HUES64 (cell line): ENCODE results near the gene DMXL1.
A peak's percentile ranks its signal among the peaks of the same experiment; 100 is the strongest.

Experiments
- H3K27ac ChIP-seq: 2 replicates; pipeline ENCODE4 v1.7.0; 2013; ENCODE audit warnings: low read depth, low read length, inconsistent platforms
- H3K27me3 ChIP-seq: 2 replicates; pipeline ENCODE4 v1.6.1; 2013; ENCODE audit warnings: mild to moderate bottlenecking, low read length; ENCODE audit not compliant: insufficient read depth
- H3K36me3 ChIP-seq: 2 replicates; pipeline ENCODE4 v1.6.1; 2013; ENCODE audit warnings: mild to moderate bottlenecking, low read length; ENCODE audit not compliant: insufficient read depth
- H3K4me1 ChIP-seq: 2 replicates; pipeline ENCODE4 v1.6.1; 2013; ENCODE audit warnings: mild to moderate bottlenecking, low read length, moderate library complexity; ENCODE audit not compliant: insufficient read depth
- H3K4me3 ChIP-seq: 2 replicates; pipeline ENCODE4 v1.5.1; 2013; ENCODE audit warnings: mild to moderate bottlenecking, low read length, moderate library complexity
- H3K9ac ChIP-seq: 2 replicates; pipeline ENCODE4 v1.6.1; 2013; ENCODE audit warnings: mild to moderate bottlenecking, low read depth, low read length
- H3K9me3 ChIP-seq: 2 replicates; pipeline ENCODE4 v1.6.1; 2013; ENCODE audit warnings: low read depth, low read length; ENCODE audit not compliant: insufficient read depth
- WGBS: fragments of 150-250, 120-280 bp; methylation state at CpG from one replicate; pipeline ENCODE4 v1.1.7; 2013; ENCODE audit warnings: missing lambda C conversion rate; 5-methylcytosine and 5-hydroxymethylcytosine counted together

Gene DMXL1

GRCh38 chr5:119255571-119256356 lies 184.9 kb downstream of the DMXL1 start:
- Histone ChIP-seq H3K9me3 (peaks cover 4% of the 10 kb centered on the region; the same call in 1 of the 2 replicates), H3K4me3 (no peak overlapping the region), H3K27ac (peak overlapping the region; percentile 47; the same call in 1 of the 2 replicates), H3K4me1 (no peaks in the 10 kb centered on the region), H3K9ac (no peak overlapping the region), H3K36me3 (no peaks in the 10 kb centered on the region), H3K27me3 (no peaks in the 10 kb centered on the region)
- WGBS: 84% methylated on average over 5 of the region's 5 CpGs

DNA sequence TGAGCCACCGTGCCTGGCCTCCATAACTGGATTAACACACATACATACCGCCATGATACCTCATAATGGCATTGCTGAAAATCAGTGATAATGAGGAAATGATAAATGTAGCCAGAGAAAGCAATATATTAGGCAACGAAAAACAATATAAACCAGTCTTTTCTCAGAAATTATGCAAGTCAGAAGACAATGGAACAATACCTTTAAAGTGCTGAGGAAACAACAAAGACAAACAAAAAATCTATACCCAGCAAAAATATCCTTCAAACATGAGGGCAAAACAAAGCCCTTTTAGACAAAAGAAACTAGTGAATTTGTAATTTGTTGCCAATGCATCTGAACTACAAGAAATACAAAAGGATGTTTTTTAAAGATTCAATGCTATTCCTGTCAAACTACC lies 186.7 kb downstream of the DMXL1 start:
- Histone ChIP-seq H3K27me3 (no peaks in the 10 kb centered on the region), H3K9ac (no peak overlapping the region), H3K36me3 (no peaks in the 10 kb centered on the region), H3K4me3 (no peak overlapping the region), H3K4me1 (no peaks in the 10 kb centered on the region), H3K27ac (no peak overlapping the region), H3K9me3 (peaks cover 4% of the 10 kb centered on the region; the same call in 1 of the 2 replicates)
- WGBS: 89% methylated on average over 2 of the region's 3 CpGs

DNA sequence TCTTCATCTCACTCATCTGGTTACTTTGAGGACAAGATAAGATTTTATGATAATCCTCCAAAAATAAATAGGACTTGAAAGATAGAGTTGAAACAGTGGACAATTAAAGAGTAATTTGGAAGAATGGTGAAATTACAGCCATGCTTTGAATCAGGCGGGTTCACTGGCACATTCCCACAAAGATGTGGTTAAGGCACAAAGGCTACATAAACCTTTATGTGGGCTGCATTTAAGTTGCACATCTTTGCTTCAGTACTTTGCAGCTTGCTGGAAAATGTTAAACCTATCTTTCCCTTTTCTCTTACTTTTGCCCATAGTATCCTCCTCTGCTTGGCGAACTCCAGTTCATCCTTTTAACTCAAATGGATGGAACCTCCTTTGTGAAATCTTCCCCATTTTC lies 192.8 kb downstream of the DMXL1 start:
- Histone ChIP-seq H3K27me3 (0 out of 2 replicates have a peak, but pooled peaks cover 4% of the 10 kb centered on the region), H3K9me3 (no peaks in the 10 kb centered on the region), H3K4me3 (no peak overlapping the region), H3K4me1 (no peaks in the 10 kb centered on the region), H3K36me3 (no peaks in the 10 kb centered on the region), H3K9ac (no peak overlapping the region), H3K27ac (no peak overlapping the region)
- 92% methylated on average over 2 of the region's 2 CpGs for WGBS

DNA sequence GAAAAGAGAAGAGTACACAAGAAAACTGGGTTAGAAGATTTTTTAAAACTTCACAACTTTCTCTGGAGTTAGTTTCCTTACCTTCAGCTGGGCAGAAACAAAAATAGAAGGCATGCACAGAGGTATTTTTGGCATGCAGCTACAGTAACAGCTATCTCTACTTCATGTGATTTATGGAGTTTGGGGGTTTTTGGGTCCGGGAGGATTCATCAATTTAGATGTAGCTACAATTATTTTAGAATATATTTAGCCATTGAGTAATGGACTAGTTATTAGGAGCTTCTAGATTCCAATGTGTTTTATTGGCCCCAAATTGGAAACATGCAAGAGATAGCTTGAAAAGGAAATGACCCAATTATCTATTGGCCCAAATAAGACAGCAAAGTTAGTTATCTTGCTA lies 193.3 kb downstream of the DMXL1 start:
- no peaks in the 10 kb centered on the region for H3K9me3 ChIP-seq
- WGBS: no CpG with 5 or more reads among the region's 1 CpG

GRCh38 chr5:119267958-119268386 lies 197.1 kb downstream of the DMXL1 start:
- 10% methylated on average over 18 of the region's 18 CpGs for WGBS
- peak overlapping the region; percentile 94 for H3K4me3 ChIP-seq

More for the DNA sequence above, 193.3 kb downstream of the DMXL1 start:
- no peaks in the 10 kb centered on the region; the same call in 1 of the 2 replicates for H3K4me1 ChIP-seq
- H3K4me3 ChIP-seq: no peak overlapping the region
- H3K27me3 ChIP-seq: peaks cover 5% of the 10 kb centered on the region
- no peak overlapping the region for H3K9ac ChIP-seq
- no peaks in the 10 kb centered on the region for H3K36me3 ChIP-seq
- no peak overlapping the region for H3K27ac ChIP-seq

GRCh38 chr5:119268387-119269060 lies 197.6 kb downstream of the DMXL1 start:
- no peaks in the 10 kb centered on the region for H3K9me3 ChIP-seq
- H3K36me3 ChIP-seq: no peaks in the 10 kb centered on the region
- peak overlapping the region; percentile 80 for H3K9ac ChIP-seq
- under 1% methylated on average over 65 of the region's 65 CpGs for WGBS
- H3K4me3 ChIP-seq: peak overlapping the region; percentile 94
- H3K27me3 ChIP-seq: peaks cover 12% of the 10 kb centered on the region
- H3K27ac ChIP-seq: peak overlapping the region; percentile 66
- H3K4me1 ChIP-seq: peaks cover 13% of the 10 kb centered on the region

More at GRCh38 chr5:119267958-119268386, 197.1 kb downstream of the DMXL1 start:
- peak overlapping the region; percentile 76 for H3K9ac ChIP-seq
- no peaks in the 10 kb centered on the region for H3K9me3 ChIP-seq
- peaks cover 12% of the 10 kb centered on the region for H3K27me3 ChIP-seq
- no peaks in the 10 kb centered on the region for H3K36me3 ChIP-seq
- peak overlapping the region; percentile 33; the same call in 1 of the 2 replicates for H3K27ac ChIP-seq
- peaks cover 8% of the 10 kb centered on the region for H3K4me1 ChIP-seq

DNA sequence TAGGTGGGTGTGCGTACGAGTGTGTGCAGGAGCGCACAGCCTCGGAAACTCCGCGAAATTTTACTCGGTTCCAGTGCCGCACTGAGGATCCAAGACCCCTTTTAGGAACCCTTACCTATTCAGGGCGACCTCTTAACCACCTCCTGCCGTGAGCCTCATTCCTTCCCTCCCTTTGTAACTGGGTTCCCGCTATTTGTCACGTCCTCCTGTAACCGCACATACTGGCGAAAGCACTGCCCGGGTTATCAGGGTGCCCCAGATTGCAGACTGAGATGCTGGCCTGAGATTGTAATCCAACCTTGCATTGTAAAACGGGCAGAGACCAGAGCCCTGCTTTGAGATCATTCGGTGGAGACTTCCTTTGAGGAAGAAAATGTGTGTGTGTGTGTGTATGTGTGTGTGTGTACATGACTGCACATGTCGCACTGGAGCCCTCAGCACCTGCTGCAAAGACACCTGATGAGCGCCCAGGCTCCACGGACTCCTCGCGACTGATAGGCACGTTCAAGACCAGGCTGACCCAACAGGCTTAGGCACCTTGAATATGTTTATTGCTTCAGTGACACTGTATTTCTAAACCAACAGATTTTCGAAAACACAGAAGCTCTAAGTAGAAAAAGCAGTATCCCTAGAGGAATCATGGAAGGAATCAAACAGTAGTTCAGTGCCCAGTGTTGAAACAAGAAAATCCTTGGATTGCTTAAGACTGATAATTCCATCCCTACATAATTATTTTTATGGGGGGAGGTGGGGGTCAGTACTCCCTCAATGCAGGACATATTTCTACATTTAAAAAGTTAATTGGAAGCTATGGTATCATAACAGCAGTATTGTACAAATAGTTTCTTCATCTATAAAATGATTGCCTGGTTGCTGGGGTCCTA lies 198.4 kb downstream of the DMXL1 start:
- H3K9ac ChIP-seq: peak overlapping the region; percentile 80
- no peaks in the 10 kb centered on the region for H3K9me3 ChIP-seq
- no peaks in the 10 kb centered on the region for H3K36me3 ChIP-seq
- peaks cover 21% of the 10 kb centered on the region for H3K4me1 ChIP-seq
- peaks cover 12% of the 10 kb centered on the region for H3K27me3 ChIP-seq
- peak overlapping the region; percentile 94 for H3K4me3 ChIP-seq
- 5% methylated on average over 23 of the region's 24 CpGs for WGBS
- peak overlapping the region; percentile 66 for H3K27ac ChIP-seq

DNA sequence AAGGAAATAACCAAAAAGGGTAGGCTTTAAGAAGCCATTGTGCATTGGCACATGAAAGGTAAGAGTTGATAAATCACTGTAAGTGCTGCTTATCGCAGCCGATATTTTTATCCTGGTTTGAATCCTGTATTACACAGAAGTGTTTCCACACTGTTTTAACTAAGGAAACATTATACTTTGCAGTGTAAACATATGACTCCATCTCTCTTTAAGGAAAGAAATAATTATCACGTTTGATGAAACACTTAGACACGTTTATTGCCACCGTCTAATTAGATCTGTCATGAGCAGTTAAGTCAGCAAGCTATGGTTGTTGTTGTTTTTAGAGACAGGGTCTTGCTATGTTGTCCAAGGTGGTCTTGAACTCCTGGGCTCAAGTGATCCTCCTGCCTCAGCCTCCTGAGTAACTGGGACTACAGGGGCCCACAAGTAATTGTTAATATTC lies 199.3 kb downstream of the DMXL1 start:
- peaks cover 29% of the 10 kb centered on the region for H3K4me1 ChIP-seq
- 94% methylated on average over 5 of the region's 5 CpGs for WGBS
- peaks cover 12% of the 10 kb centered on the region for H3K27me3 ChIP-seq
- H3K4me3 ChIP-seq: no peak overlapping the region
- no peak overlapping the region for H3K9ac ChIP-seq
- no peak overlapping the region for H3K27ac ChIP-seq
- no peaks in the 10 kb centered on the region for H3K36me3 ChIP-seq
- H3K9me3 ChIP-seq: no peaks in the 10 kb centered on the region

GRCh38 chr5:119270960-119271757 lies 200.3 kb downstream of the DMXL1 start:
- Histone ChIP-seq H3K4me1 (peaks cover 34% of the 10 kb centered on the region), H3K36me3 (no peaks in the 10 kb centered on the region), H3K9ac (no peak overlapping the region), H3K27me3 (peaks cover 12% of the 10 kb centered on the region), H3K4me3 (no peak overlapping the region), H3K27ac (no peak overlapping the region), H3K9me3 (no peaks in the 10 kb centered on the region)
- 92% methylated on average over 6 of the region's 6 CpGs for WGBS
